Neural progenitor cell (in vitro differentiated cells): ENCODE data around the gene PRDX1.

Experiments
- CTCF ChIP-seq: fragments of 200-600 bp; sonication (generic); IDR thresholded peaks from 2 replicates; pipeline ENCODE4 v1.5.1; 2017; ENCODE audit warnings: antibody characterized with exemption, mild to moderate bottlenecking
- EZH2 ChIP-seq: fragments of 200-600 bp; sonication (generic); IDR thresholded peaks from 2 replicates; pipeline ENCODE4 v1.6.1; 2017; ENCODE audit warnings: antibody characterized with exemption, mild to moderate bottlenecking, moderate library complexity
- EZH2phosphoT487 ChIP-seq: fragments of 200-600 bp; sonication (generic); IDR thresholded peaks from 2 replicates; pipeline ENCODE4 v1.6.1; 2017; ENCODE audit warnings: antibody characterized with exemption

- TF ChIP-seq CTCF (no peak), EZH2phosphoT487 (no peak), EZH2 (no peak)
Observed at GRCh38 chr1:45492691-45493090, 29.0 kb downstream of the PRDX1 start.
